ENCODE measurements around the gene POMP.

The POMP gene, protein sequence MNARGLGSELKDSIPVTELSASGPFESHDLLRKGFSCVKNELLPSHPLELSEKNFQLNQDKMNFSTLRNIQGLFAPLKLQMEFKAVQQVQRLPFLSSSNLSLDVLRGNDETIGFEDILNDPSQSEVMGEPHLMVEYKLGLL

DNA sequence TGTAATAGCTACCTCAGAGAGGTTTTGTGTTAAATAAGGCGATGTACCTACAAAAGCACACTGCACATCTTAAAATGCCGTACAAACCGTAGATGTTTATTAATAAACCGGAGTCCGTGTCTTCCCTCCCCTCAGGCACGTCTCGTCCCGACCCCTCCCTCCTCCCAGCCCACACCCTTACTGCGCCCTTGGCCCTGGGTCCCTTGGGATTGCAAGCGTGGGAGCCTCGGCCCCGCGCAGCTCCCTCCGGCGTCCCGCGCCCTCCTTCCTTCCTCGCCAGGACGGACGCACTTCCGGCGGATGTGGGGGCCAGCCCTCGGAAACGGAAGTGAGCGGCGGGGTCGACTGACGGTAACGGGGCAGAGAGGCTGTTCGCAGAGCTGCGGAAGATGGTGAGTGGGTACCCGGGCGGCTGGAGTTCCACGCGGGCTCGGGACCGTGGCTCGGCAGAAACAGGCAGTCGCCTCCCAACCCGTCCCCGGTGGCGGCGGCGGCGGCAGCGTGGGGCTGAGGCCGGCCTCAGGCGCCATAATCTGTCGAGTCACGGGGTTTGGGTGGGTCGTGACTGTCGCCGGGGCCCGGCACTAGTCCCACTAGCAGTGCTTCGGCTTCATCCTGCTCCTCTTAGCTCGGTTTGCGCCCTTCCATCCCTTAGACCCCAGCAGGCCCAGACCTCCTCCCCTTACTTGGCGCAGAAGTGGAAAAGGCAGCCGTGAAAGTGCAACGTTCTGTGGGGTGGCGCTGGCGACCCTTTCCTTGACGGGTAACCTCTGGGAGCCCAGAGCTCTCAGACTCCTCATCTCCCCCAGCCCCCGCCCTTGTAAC, at the start of gene POMP:
Gene POMP, plus strand, starts transcription at position 335 of the 825 bp plus-strand sequence. Its CDS starts 55 bp downstream, at position 390.
- Mint-ChIP-seq H3K36me3 (peaks cover 56% of the 10 kb centered on the region), H3K4me3 (peak within 1 kb of the TSS; percentile 90), H3K4me1 (peaks cover 52% of the 10 kb centered on the region), H3K9me3 (no peaks in the 10 kb centered on the region), H3K27ac (peak within 1 kb of the TSS; percentile 94)
- DNase-seq (ENCODE audit: low spot score in 2 of 2) (peak; percentile 85 to 95), ATAC-seq (peak; percentile 96)

DNA sequence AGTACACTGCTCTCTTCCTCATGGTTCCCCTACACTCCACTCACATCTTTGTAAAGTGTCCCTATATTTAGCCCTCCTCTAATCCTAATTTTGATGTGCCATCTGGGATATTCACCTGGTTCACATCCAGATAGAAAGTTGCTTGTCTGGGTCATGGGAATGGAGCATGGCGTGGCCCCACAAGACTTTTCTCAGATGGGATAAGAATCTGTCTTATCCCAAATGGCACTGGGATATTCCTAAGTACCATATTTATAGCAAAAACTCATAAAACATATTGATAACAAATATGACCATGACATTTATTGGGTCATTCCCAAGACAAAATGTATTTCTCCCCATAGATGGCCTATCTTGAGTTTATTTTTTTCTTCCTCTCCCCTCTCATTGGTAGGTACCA, 49.5 kb upstream of the POMP start:
- Mint-ChIP-seq H3K4me1 (peaks cover 27% of the 10 kb centered on the region), H3K9me3 (peaks cover 7% of the 10 kb centered on the region), H3K36me3 (no peaks in the 10 kb centered on the region), H3K4me3 (no peak overlapping the region), H3K27ac (no peak overlapping the region)
- ATAC-seq (no peak), DNase-seq (ENCODE audit: low spot score in 2 of 2) (no peak)

DNA sequence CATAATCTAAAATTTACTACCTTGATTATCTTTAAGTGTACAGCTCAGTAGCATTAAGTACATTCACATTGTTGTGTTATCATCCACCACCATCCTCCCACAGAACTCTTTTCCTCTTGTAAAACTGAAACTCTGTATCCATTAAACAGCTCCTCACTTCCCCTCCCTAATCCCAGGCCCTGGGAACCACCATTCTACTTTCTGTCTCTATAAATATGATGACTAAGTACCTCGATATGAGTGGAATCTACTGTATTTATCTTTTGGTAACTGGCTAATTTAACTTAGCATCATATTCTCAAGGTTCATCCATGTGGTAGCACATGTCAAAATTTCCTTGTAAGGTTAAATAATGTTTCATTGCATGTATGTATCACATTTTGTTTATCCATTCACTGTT, 49.0 kb upstream of the POMP start:
- H3K4me3 Mint-ChIP-seq: no peak overlapping the region
- peaks cover 7% of the 10 kb centered on the region for H3K9me3 Mint-ChIP-seq
- ATAC-seq (no peak), DNase-seq (ENCODE audit: low spot score in 2 of 2) (no peak)
- H3K27ac Mint-ChIP-seq: no peak overlapping the region
- H3K36me3 Mint-ChIP-seq: no peaks in the 10 kb centered on the region
- H3K4me1 Mint-ChIP-seq: peaks cover 27% of the 10 kb centered on the region

DNA sequence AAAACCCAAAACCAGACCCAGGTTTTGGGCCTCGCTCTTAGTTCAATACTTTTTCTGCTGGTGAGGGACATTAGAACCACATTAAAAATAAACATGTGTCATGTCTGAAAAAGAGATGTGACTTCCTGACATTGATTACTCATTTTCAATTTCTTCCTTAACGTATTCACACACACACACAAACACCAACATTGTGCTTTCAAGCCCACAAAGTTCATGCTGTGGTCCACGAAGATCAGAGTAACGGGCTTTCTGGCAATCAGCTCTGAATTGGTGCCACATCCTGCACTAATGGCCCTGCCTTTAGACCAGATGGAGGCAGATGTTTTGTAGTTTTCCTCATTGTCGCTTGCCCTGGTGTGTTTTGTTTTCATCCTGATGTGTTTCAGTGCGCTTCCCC, 47.9 kb upstream of the POMP start:
- Mint-ChIP-seq H3K9me3 (peaks cover 7% of the 10 kb centered on the region), H3K4me3 (no peak overlapping the region), H3K36me3 (no peaks in the 10 kb centered on the region), H3K27ac (peak overlapping the region; percentile 62), H3K4me1 (peaks cover 27% of the 10 kb centered on the region)
- DNase-seq (ENCODE audit: low spot score in 2 of 2) (no peak), ATAC-seq (peak; percentile 65)

DNA sequence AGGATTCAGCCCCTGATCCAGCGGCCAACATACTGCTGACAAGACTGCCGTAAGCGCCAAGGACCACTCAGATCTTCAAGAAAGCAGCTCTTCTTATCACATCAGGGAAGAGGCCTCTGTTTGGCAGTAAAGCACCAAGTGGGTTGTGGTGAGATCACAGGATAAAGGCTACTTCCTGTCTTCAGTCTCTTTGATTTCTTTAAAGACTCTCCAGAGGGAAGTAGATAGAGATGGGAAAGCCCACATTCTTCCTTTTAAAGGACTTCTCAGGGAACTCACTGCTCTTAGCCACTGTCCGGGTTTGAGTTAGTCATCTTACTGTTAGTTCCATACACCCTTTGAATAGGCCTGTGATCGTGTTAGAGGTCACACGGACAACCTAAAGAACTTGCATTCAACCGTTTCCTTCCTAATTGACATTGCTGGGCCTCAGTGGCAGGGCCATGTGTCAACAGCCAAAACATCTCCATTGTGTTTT, 47.2 kb upstream of the POMP start:
- peak; percentile 73 for ATAC-seq
- H3K4me3 Mint-ChIP-seq: no peak overlapping the region
- H3K36me3 Mint-ChIP-seq: no peaks in the 10 kb centered on the region
- H3K9me3 Mint-ChIP-seq: peaks cover 7% of the 10 kb centered on the region
- H3K4me1 Mint-ChIP-seq: peaks cover 27% of the 10 kb centered on the region
- DNase-seq (ENCODE audit: low spot score in 2 of 2): no peak
- H3K27ac Mint-ChIP-seq: peak overlapping the region; percentile 62

DNA sequence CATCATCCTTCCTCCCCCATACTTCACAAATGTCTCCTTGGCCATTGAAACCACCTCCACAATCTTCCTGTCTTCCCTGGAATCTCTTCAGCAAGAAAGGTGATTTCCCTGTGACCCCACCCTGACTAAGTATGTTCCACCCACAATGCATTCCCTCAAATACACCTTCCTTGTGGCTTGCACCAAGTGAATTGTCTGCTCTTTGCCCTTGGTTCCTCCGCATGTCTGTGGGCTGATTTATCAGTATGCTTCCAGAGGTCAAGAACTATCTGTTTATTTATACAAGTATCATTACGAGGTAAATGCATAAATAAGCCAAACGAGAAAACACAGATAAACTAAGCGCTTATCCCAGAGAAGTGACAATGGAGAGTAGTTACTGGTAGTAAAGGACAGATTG, 45.4 kb upstream of the POMP start:
- H3K27ac Mint-ChIP-seq: no peak overlapping the region
- no peak overlapping the region for H3K4me3 Mint-ChIP-seq
- H3K9me3 Mint-ChIP-seq: peaks cover 7% of the 10 kb centered on the region
- DNase-seq (ENCODE audit: low spot score in 2 of 2) (no peak), ATAC-seq (no peak)
- H3K4me1 Mint-ChIP-seq: peaks cover 27% of the 10 kb centered on the region
- H3K36me3 Mint-ChIP-seq: no peaks in the 10 kb centered on the region

DNA sequence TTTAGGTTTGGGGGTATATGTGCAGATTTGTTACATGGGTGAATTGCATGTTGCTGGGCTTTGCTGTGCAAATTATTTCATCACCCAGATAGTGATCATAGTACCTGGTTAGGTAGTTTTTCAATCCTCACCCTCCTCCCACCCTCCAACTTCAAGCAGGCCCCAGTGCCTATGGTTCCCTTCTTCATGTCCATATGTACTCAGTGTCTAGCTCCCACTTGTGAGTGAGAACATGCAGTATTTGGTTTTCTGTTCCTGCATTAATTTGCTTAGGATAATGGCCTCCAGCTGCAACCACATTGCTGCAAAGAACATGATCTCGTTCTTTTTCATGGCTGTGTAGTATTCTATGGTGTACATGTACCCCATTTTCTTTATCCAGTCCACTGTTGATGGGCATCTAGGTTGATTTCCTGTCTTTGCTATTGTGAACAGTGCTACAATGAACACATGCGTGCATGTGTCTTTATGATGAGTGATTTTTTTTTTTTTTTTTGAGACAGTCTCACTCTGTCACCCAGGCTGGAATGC, 42.9 kb upstream of the POMP start:
- DNase-seq (ENCODE audit: low spot score in 2 of 2) (no peak), ATAC-seq (no peak)
- no peak overlapping the region for H3K4me3 Mint-ChIP-seq
- peaks cover 2% of the 10 kb centered on the region for H3K9me3 Mint-ChIP-seq
- no peak overlapping the region for H3K27ac Mint-ChIP-seq
- no peaks in the 10 kb centered on the region for H3K36me3 Mint-ChIP-seq
- H3K4me1 Mint-ChIP-seq: peaks cover 21% of the 10 kb centered on the region

DNA sequence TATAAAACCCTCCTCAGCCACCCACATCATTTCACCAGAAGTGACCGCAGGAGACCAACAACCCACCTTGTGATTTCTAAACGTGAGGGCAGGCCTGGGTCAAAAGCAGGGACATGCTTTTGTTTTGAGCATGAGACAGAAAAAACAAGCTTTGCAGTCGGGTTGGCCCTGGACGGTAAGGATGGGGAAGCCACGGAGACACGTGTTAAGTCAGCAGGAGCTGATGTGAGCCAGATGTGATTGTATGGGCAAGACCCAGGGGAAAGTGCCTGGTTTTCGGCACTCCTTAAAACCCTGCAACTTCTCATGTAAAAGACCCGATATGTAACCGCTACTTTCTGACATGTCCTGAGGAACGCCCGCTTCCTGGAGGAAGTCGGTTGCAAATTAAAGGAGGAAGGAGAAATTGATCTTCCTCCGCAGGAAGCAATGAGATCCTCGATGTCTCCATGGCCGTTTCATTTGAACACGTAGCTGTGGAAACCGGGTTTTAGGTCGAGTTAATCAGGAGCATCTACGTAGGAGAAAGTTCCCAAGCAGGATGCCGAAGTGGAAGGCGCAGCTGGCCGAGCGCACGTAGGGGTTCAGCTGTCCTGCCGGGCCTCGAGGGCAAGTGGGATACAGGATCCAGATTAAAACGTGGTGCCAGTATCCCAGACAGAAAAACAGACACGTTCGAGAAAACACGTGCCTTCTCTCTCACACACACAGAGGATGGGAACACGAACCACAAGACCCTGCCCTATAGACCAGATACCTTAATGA, 40.5 kb upstream of the POMP start:
- no peak for ATAC-seq
- Mint-ChIP-seq H3K4me3 (no peak overlapping the region), H3K36me3 (no peaks in the 10 kb centered on the region), H3K9me3 (peaks cover 2% of the 10 kb centered on the region), H3K4me1 (peaks cover 3% of the 10 kb centered on the region), H3K27ac (no peak overlapping the region)
- DNase-seq (ENCODE audit: low spot score in 2 of 2): no peak

DNA sequence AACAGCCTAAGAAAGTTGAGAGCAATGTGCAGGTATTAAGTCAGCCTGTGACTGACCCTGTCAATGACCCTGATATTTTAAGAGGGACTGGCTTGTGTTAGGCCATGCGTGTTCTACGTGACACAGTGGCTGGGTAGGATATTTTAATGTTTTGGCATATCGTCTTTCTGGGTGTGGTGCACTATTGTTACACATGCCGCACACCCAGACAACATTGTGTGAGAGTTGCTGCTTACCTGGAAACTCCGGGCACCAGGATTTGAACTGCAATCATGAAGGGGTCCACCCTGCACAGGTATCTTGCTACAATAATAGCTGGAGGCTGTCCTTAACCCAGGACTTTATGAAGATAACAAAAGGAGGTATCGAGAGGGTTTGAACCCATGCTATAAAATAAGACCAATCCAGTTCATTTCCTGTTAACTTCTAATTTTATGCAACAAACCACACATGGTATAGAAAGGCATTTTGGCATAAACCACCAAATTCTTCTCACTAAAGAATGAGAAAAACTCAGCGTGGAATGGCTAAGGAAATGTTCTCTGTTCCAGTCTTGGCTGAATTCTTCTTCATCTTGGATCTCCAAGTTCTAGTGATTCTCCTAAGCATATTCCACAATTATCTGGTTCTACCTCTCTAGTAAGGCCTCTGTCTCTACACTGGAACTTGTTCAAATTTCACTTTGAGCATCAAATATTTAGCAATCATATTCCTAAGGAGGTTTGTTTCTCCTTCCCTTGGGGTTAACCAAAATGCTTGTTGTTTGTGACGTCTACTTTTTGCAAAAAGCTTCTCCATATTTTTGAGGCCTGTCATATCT, 38.7 kb upstream of the POMP start:
- no peak overlapping the region for H3K4me3 Mint-ChIP-seq
- H3K36me3 Mint-ChIP-seq: no peaks in the 10 kb centered on the region
- no peak for DNase-seq (ENCODE audit: low spot score in 2 of 2)
- ATAC-seq: no peak
- H3K27ac Mint-ChIP-seq: no peak overlapping the region
- no peaks in the 10 kb centered on the region for H3K9me3 Mint-ChIP-seq
- peaks cover 13% of the 10 kb centered on the region for H3K4me1 Mint-ChIP-seq

DNA sequence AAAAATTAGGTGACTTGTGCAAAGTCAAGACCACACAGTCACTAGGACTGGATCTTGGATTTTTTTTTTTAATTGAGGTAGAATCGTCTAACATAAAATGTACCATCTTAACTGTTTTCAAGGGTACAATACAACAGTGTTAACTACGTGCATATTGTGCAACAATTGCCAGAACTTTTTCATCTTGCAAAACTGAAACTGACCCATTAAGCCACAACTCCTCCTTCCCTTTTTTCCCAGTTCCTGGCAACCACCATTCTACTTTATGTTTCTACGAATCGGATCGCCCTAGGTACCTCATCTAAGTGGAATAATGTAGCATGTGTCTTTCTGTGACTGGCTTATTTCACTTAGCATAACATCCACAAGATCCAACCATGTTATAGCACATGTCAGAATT, 37.5 kb upstream of the POMP start:
- Mint-ChIP-seq H3K36me3 (no peaks in the 10 kb centered on the region), H3K4me3 (no peak overlapping the region), H3K27ac (no peak overlapping the region), H3K4me1 (peaks cover 13% of the 10 kb centered on the region), H3K9me3 (no peaks in the 10 kb centered on the region)
- no peak for ATAC-seq
- no peak for DNase-seq (ENCODE audit: low spot score in 2 of 2)

DNA sequence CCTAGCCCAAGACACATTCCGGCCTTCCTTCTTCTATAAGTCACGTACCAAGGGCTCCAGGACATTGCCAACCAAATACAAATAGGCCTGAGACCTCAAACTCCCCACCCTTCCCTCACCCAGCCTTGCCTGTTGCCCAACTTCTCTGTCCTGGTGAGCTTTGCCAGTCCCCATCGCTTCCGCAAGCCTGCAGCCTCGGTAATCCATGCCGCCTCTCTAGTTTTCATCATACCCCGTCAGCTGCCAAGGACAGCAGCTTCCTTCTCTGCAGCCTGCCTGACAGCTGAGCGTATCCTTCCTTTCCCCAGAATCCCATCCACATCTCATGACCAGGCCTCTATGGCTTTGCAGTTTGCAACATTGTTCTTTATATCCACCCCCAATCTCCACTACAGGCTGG, 36.6 kb upstream of the POMP start:
- no peaks in the 10 kb centered on the region for H3K36me3 Mint-ChIP-seq
- H3K27ac Mint-ChIP-seq: no peak overlapping the region
- H3K4me3 Mint-ChIP-seq: no peak overlapping the region
- no peak for ATAC-seq
- DNase-seq (ENCODE audit: low spot score in 2 of 2): no peak
- H3K4me1 Mint-ChIP-seq: peaks cover 13% of the 10 kb centered on the region
- H3K9me3 Mint-ChIP-seq: no peaks in the 10 kb centered on the region

DNA sequence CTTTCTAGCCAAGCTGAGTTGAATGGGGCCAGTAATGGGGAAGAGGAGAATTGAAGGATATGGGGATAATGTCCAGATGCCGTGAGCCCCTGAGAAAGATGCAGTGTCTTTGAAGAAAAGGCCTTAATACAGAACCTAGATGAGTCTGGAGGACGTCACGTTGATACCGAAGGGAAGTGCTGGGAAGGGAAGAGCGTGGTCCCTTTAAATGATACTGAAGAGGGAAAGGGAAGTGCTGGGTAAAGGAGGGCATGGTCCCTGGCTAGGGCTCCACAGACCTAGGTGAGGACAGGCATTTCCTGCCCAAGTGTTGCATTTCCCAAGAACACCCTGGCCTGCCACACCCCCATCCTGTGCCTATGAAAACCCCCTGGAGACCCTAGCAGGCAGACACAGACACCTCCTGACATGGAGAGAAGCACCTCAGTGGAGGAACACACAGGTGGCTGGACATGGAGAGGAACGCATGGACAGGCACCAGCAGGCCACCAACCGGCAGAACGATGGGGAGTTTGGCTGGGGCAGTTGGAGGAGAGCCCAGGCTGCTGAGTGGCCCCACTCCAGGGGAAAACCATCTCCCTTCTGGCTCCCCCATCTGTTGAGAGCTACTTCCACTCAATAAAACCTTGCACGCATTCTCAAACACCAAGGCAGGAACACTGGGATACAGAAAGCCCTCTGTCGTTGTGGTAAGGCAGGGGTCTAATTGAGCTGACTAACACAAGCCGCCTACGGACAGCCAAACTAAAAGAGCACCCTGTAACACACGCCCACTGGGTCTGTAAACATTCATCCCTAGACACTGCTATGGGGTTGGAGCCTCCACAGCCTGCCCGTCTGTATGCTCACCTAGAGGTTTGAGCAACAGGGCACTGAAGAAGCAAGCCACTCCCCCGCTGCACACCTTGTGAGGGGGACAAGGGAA, 34.9 kb upstream of the POMP start:
- peak; percentile 42 for ATAC-seq
- Mint-ChIP-seq H3K9me3 (no peaks in the 10 kb centered on the region), H3K27ac (no peak overlapping the region), H3K4me3 (no peak overlapping the region), H3K4me1 (peaks cover 13% of the 10 kb centered on the region), H3K36me3 (no peaks in the 10 kb centered on the region)
- no peak for DNase-seq (ENCODE audit: low spot score in 2 of 2)

DNA sequence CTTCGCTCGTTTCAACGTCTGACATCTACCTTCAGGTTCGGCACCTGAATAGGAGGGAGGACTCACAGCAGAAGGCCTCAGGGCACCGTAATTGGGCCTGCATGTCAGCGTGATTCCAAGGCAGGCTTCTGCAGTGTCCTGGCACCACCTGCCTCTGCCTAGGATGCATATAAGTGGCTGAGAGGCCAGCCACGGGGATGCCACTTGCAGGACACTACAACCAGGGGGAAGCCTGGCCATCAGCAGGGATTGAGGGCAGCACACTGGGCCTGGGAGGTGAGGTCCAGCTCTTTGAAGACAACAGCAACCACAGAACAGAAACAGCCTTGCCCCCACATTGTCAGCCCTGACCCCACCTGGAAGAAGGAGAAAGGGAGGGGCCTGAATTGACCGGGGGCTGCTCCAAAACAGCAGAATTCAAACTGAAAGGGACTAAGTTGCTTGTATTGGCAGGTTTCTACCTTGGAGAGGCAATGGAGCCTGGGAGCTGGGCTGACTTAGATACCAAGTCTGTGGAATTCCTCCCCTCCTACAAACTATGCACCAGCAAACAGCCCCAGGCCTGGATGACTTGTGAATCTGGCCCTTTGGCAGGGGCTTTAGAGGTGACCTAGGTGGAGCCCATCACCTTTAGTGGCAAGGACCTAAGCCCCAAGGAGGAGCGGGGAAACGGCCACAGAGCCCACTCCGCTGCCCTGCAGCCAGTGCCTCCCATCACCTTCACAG, 34.1 kb upstream of the POMP start:
- no peaks in the 10 kb centered on the region for H3K36me3 Mint-ChIP-seq
- peaks cover 13% of the 10 kb centered on the region for H3K4me1 Mint-ChIP-seq
- H3K27ac Mint-ChIP-seq: no peak overlapping the region
- H3K4me3 Mint-ChIP-seq: no peak overlapping the region
- H3K9me3 Mint-ChIP-seq: no peaks in the 10 kb centered on the region
- DNase-seq (ENCODE audit: low spot score in 2 of 2) (no peak), ATAC-seq (peak; percentile 24)

Data from stimulated activated effector memory CD8-positive, alpha-beta T cell treated with anti-CD3 and anti-CD28 coated beads, Interleukin-12 subunit alpha, Interleukin-12 subunit beta, amount 100 ng/mL, for 72 hours (primary cell).